WTC11 (cell line): Measurements from ENCODE around the gene CCER1. TPM values are rescaled to one million over a fixed set of nuclear protein-coding genes. Genes with fewer than 3 reads are reported as not detected.

Source experiments
- total RNA-seq: library from RNA; stranded (reverse); gene quantifications from 3 replicates; pipeline ENCODE4 v1.2.3, GENCODE V29; 2021

Gene CCER1
- total RNA-seq, 1 experiment from 2014 or later, result not detected

Other genes with a start within 250 kb of the CCER1 start
- gene EPYC, start 49.8 kb upstream of the CCER1 start, total RNA-seq, result not detected in 3 replicates
- gene KERA, start 102.8 kb upstream of the CCER1 start, total RNA-seq, result not detected in 3 replicates
- 0.28 to 0.73 TPM (median 0.64 TPM) in 3 replicates for gene LUM, start 156.3 kb upstream of the CCER1 start, total RNA-seq
- 2.0 to 7.4 TPM (median 3.4 TPM) in 3 replicates for gene DCN, start 227.6 kb upstream of the CCER1 start, total RNA-seq